OCI-LY1 (cell line): Measurements from ENCODE around the gene ANKRD11.

ENCODE experiments used
- EZH2 ChIP-seq: fragments of 200-600 bp; sonication (generic), shearing (Covaris generic); IDR thresholded peaks from 2 replicates; pipeline ENCODE4 v1.8.0; 2017; ENCODE audit warnings: borderline replicate concordance, mixed run types, mild to moderate bottlenecking, antibody characterized with exemption, low read length, moderate library complexity, mixed read lengths
- TF ChIP-seq, protein P1 (sequence below): fragments of 200-600 bp; sonication (generic), shearing (Covaris generic); IDR thresholded peaks from 2 replicates; pipeline ENCODE4 v1.5.1; 2017; ENCODE audit warnings: mild to moderate bottlenecking, antibody characterized with exemption, low read length, moderate library complexity, mixed read lengths

DNA sequence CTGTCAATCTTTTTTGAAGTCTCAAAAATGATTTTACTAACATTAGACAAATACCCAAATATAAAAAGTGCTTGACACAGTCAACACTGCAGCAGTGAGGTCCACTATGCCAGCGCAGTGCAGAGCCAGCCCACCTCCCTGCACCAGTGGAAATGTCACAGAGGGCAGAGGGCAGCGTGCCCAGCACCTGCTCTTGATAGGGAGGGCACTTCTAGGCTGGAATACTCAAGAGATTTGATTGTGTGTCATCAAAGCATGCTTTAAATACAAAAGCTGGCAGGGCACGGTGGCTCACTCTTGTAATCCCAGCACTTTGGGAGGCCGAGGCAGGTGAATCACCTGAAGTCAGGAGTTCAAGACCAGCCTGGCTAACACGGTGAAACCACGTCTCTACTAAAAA lies 136.0 kb downstream of the ANKRD11 start:
- TF ChIP-seq EZH2 = no peak
- TF ChIP-seq, protein P1, sequence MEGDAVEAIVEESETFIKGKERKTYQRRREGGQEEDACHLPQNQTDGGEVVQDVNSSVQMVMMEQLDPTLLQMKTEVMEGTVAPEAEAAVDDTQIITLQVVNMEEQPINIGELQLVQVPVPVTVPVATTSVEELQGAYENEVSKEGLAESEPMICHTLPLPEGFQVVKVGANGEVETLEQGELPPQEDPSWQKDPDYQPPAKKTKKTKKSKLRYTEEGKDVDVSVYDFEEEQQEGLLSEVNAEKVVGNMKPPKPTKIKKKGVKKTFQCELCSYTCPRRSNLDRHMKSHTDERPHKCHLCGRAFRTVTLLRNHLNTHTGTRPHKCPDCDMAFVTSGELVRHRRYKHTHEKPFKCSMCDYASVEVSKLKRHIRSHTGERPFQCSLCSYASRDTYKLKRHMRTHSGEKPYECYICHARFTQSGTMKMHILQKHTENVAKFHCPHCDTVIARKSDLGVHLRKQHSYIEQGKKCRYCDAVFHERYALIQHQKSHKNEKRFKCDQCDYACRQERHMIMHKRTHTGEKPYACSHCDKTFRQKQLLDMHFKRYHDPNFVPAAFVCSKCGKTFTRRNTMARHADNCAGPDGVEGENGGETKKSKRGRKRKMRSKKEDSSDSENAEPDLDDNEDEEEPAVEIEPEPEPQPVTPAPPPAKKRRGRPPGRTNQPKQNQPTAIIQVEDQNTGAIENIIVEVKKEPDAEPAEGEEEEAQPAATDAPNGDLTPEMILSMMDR = no peak
